HepG2 (cell line): Measurements from ENCODE around the gene PERP. TPM values are rescaled to one million over a fixed set of nuclear protein-coding genes. Genes with fewer than 3 reads are reported as not detected.

Experiments used
- ARNT ChIP-seq: fragments of 450-650 bp; IDR thresholded peaks from 2 replicates; pipeline ENCODE4 v1.6.1; 2017
- DNMT3B ChIP-seq: conservative IDR thresholded peaks from 2 replicates; pipeline ENCODE4 v1.6.1; 2016; ENCODE audit warnings: missing biosample characterization, control low read depth
- FOXP1 ChIP-seq, 2 experiments: fragments of 450-650 bp in 1 of 2; IDR thresholded peaks; 2 replicates each; pipeline ENCODE4 v1.6.1; 2017 to 2018; ENCODE audit warnings: antibody characterized with exemption in 1 of 2
- FOXP4 ChIP-seq: sonication (generic); formaldehyde crosslinking; IDR thresholded peaks from 2 replicates; pipeline ENCODE4 v1.4.0; 2020; ENCODE audit warnings: missing genetic modification reagents
- GTF2F1 ChIP-seq: fragments of 150-350 bp; IDR thresholded peaks from 2 replicates; pipeline ENCODE4 v1.6.1; 2014; ENCODE audit warnings: low read length
- GTF3A ChIP-seq: sonication (generic); formaldehyde crosslinking; conservative IDR thresholded peaks from 2 replicates; pipeline ENCODE4 v1.4.0; 2020; ENCODE audit warnings: mild to moderate bottlenecking, missing genetic modification reagents
- NFIC ChIP-seq: IDR thresholded peaks from 2 replicates; pipeline ENCODE4 v1.6.1; 2012; ENCODE audit warnings: mild to moderate bottlenecking, low read length, inconsistent platforms
- NFKB2 ChIP-seq: sonication (generic); formaldehyde crosslinking; IDR thresholded peaks from 2 replicates; pipeline ENCODE4 v1.4.0; 2020; ENCODE audit warnings: missing genetic modification reagents, borderline replicate concordance
- REL ChIP-seq: sonication (generic); formaldehyde crosslinking; conservative IDR thresholded peaks from 2 replicates; pipeline ENCODE4 v1.8.0; 2022; ENCODE audit warnings: mild to moderate bottlenecking, missing genetic modification reagents, moderate library complexity
- REXO4 ChIP-seq: sonication (generic); formaldehyde crosslinking; IDR thresholded peaks from 2 replicates; pipeline ENCODE4 v1.8.0; 2022; ENCODE audit warnings: missing genetic modification reagents, mild to moderate bottlenecking, borderline replicate concordance
- THAP8 ChIP-seq: sonication (generic); formaldehyde crosslinking; IDR thresholded peaks from 2 replicates; pipeline ENCODE4 v1.5.1; 2020; ENCODE audit warnings: missing genetic modification reagents, mild to moderate bottlenecking, borderline replicate concordance
- ZNF124 ChIP-seq: sonication (generic); formaldehyde crosslinking; IDR thresholded peaks from 2 replicates; pipeline ENCODE4 v1.4.0; 2020; ENCODE audit warnings: missing genetic modification reagents
- ZNF3 ChIP-seq: IDR thresholded peaks from 2 replicates; pipeline ENCODE4 v1.7.0; 2017; ENCODE audit warnings: inconsistent platforms
- ZNF318 ChIP-seq: sonication (generic); formaldehyde crosslinking; IDR thresholded peaks from 2 replicates; pipeline ENCODE4 v1.4.0; 2020; ENCODE audit warnings: mild to moderate bottlenecking, missing genetic modification reagents
- ZNF569 ChIP-seq: sonication (generic); formaldehyde crosslinking; IDR thresholded peaks from 2 replicates; pipeline ENCODE4 v1.5.0; 2020; ENCODE audit warnings: mild to moderate bottlenecking, missing genetic modification reagents, moderate library complexity, borderline replicate concordance
- polyA plus RNA-seq, 8 experiments: library from polyadenylated mRNA; depleted of rRNA in 3 of 8; stranded (reverse) in 7 of 8; unstranded in 1 of 8; fragments of >200 nt; fragmentation: Illumina TruSeq in 4 of 8; extraction: Trizol in 4 of 8; gene quantifications; 2 replicates each; pipeline versions ENCODE4 v1.2.1 to v1.2.3, GENCODE V29; 2011 to 2016; ENCODE audit warnings: low read depth in 4 of 8, missing spikeins in 1 of 8, mixed read lengths in 1 of 8; ENCODE audit not compliant: insufficient read depth in 1 of 8
- total RNA-seq, 5 experiments: library from RNA; depleted of rRNA; stranded (reverse); fragments of >200 nt; fragmentation: Illumina TruSeq; extraction: Trizol; gene quantifications; 2 replicates each; pipeline ENCODE4 v1.2.3, GENCODE V29; 2016; ENCODE audit warnings: low read depth in 1 of 5

Gene PERP
- total and polyA plus RNA-seq, 2 of the 13 experiments (the other 11 are each of a cell fraction or from before 2014, with no cell fraction given) = 26.0 to 53.0 TPM

- 0 out of 2 replicates have a peak, but pooled peaks have one; percentile 59 for TF ChIP-seq GTF3A (CRISPR knock-in tag)
- TF ChIP-seq ZNF569 (CRISPR knock-in tag) = no peak
- TF ChIP-seq FOXP4 = peak; percentile 90
- TF ChIP-seq GTF2F1 = no peak
- no peak for TF ChIP-seq ARNT
- no peak for TF ChIP-seq REL
- TF ChIP-seq NFKB2 (CRISPR knock-in tag) = 0 out of 2 replicates have a peak, but pooled peaks have one; percentile 35
- no peak for TF ChIP-seq REXO4 (CRISPR knock-in tag)
- TF ChIP-seq DNMT3B (CRISPR knock-in tag) = no peak
- TF ChIP-seq ZNF318 = no peak
- TF ChIP-seq NFIC = peak; percentile 43; the same call in 1 of the 2 replicates
- TF ChIP-seq ZNF3 (CRISPR knock-in tag) = 0 out of 2 replicates have a peak, but pooled peaks have one; percentile 19
- TF ChIP-seq THAP8 = no peak
- peak; percentile 75; the same call in 1 of the 2 replicates for TF ChIP-seq ZNF124 (CRISPR knock-in tag)
- TF ChIP-seq FOXP1 (IDR thresholded peaks at IDR 0.05) = no peak
- peak; percentile 87 for TF ChIP-seq FOXP1 (CRISPR knock-in tag; IDR thresholded peaks at IDR 0.05)
Observed at GRCh38 chr6:138084904-138085838, 22.0 kb downstream of the PERP start (continued).
